Osteocyte (in vitro differentiated cells): ENCODE results near the gene PTPRS. TPM values are rescaled to one million over a fixed set of nuclear protein-coding genes. Genes with fewer than 3 reads are reported as not detected.

Source experiments
- DNase-seq: peaks from one replicate; pipeline ENCODE4 v3.0.0; 2021; ENCODE audit warnings: mixed read lengths; ENCODE audit not compliant: unreplicated experiment; ENCODE audit errors: extremely low spot score
- H3K27ac Mint-ChIP-seq: one replicate; pipeline ENCODE4 v1.8.0; 2021; ENCODE audit warnings: mild to moderate bottlenecking, mixed read lengths; ENCODE audit not compliant: unreplicated experiment
- H3K27me3 Mint-ChIP-seq: one replicate; pipeline ENCODE4 v1.8.0; 2021; ENCODE audit warnings: mixed read lengths; ENCODE audit not compliant: unreplicated experiment
- H3K36me3 Mint-ChIP-seq: one replicate; pipeline ENCODE4 v1.8.0; 2021; ENCODE audit warnings: mixed read lengths; ENCODE audit not compliant: unreplicated experiment
- H3K4me1 Mint-ChIP-seq: one replicate; pipeline ENCODE4 v1.8.0; 2021; ENCODE audit warnings: mixed read lengths; ENCODE audit not compliant: unreplicated experiment
- H3K4me3 Mint-ChIP-seq: one replicate; pipeline ENCODE4 v1.8.0; 2021; ENCODE audit warnings: mild to moderate bottlenecking, moderate library complexity, mixed read lengths; ENCODE audit not compliant: unreplicated experiment
- H3K9me3 Mint-ChIP-seq: one replicate; pipeline ENCODE4 v1.8.0; 2021; ENCODE audit warnings: mixed read lengths; ENCODE audit not compliant: unreplicated experiment
- total RNA-seq: library from RNA; stranded (reverse); gene quantifications from 2 replicates; pipeline ENCODE4 v1.2.1, GENCODE V29; 2021
- TF ChIP-seq, protein P1 (sequence below): fragments of 200-600 bp; sonication (generic); IDR thresholded peaks from 2 replicates; pipeline ENCODE4 v1.5.0; 2021; ENCODE audit warnings: antibody characterized with exemption, mild to moderate bottlenecking, moderate library complexity

Gene PTPRS
- total RNA-seq, 1 donor from 2014 or later: 185 TPM

DNA sequence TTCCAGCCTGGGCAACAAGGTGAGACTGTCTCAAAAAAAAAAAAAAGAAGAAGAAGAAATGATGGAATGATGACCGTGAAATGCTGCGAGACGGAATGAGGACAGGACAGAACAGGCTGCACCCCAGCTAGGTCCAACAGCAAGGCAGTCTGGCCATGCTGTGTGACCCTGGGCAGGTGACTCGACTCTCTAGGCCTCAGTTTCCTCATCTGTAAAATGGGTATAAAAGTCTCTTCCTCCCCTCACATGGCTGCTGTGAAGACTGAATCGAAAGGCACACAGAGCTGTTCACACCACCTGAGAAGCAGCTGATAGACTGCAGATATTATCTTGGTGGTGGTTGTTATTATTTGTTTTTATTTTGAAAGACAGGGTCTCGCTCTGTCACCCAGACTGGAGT lies 22.3 kb downstream of the PTPRS start:
- H3K4me1 Mint-ChIP-seq: peaks cover 2% of the 10 kb centered on the region
- TF ChIP-seq, protein P1, sequence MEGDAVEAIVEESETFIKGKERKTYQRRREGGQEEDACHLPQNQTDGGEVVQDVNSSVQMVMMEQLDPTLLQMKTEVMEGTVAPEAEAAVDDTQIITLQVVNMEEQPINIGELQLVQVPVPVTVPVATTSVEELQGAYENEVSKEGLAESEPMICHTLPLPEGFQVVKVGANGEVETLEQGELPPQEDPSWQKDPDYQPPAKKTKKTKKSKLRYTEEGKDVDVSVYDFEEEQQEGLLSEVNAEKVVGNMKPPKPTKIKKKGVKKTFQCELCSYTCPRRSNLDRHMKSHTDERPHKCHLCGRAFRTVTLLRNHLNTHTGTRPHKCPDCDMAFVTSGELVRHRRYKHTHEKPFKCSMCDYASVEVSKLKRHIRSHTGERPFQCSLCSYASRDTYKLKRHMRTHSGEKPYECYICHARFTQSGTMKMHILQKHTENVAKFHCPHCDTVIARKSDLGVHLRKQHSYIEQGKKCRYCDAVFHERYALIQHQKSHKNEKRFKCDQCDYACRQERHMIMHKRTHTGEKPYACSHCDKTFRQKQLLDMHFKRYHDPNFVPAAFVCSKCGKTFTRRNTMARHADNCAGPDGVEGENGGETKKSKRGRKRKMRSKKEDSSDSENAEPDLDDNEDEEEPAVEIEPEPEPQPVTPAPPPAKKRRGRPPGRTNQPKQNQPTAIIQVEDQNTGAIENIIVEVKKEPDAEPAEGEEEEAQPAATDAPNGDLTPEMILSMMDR: no peak
- no peak overlapping the region for H3K4me3 Mint-ChIP-seq
- no peaks in the 10 kb centered on the region for H3K9me3 Mint-ChIP-seq
- no peaks in the 10 kb centered on the region for H3K27me3 Mint-ChIP-seq
- peaks cover 1% of the 10 kb centered on the region for H3K36me3 Mint-ChIP-seq
- no peak for DNase-seq
- H3K27ac Mint-ChIP-seq: no peak overlapping the region

DNA sequence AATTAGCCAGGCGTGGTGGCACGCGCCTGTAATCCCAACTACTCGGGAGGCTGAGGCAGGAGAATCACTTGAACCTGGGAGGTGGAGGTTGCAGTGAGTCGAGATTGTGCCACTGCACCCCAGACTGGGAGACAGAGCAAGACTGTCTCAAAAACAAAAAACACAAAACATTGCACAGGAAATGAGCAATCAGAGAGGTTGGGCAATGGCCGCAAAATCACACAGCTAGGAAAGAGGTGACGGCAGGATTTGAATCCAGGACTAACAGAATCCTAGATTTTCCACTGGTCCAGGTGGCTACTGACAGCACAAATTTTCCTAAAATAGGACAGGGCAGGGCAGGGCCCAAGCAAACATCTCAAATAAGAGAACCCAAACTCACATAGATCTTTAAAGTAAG lies 23.3 kb downstream of the PTPRS start:
- Mint-ChIP-seq H3K27me3 (no peaks in the 10 kb centered on the region), H3K27ac (no peak overlapping the region), H3K4me1 (peaks cover 2% of the 10 kb centered on the region), H3K36me3 (no peaks in the 10 kb centered on the region), H3K9me3 (no peaks in the 10 kb centered on the region), H3K4me3 (no peak overlapping the region)
- no peak for DNase-seq
- TF ChIP-seq, protein P1: no peak

DNA sequence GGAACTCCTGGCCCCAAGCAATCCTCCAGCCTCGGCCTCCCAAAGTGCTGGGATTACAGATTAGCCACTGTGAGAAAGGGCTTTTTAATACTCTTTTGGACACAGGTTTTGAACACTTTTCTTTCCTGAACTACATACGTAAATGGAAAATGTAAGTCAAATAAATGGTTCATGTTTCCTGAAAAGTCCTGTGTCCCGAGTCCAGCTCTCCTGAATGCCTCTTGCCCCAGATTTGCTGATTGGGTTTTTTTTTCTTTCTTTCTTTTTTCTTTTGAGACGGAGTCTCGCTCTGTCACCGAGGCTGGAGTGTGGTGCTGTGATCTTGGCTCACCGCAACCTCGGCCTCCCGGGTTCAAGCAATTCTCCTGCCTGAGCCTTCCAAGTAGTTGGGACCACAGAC lies 24.5 kb downstream of the PTPRS start:
- Mint-ChIP-seq H3K36me3 (no peaks in the 10 kb centered on the region), H3K4me3 (no peak overlapping the region), H3K9me3 (no peaks in the 10 kb centered on the region), H3K27me3 (no peaks in the 10 kb centered on the region), H3K4me1 (peaks cover 2% of the 10 kb centered on the region), H3K27ac (no peak overlapping the region)
- TF ChIP-seq, protein P1: no peak
- no peak for DNase-seq

DNA sequence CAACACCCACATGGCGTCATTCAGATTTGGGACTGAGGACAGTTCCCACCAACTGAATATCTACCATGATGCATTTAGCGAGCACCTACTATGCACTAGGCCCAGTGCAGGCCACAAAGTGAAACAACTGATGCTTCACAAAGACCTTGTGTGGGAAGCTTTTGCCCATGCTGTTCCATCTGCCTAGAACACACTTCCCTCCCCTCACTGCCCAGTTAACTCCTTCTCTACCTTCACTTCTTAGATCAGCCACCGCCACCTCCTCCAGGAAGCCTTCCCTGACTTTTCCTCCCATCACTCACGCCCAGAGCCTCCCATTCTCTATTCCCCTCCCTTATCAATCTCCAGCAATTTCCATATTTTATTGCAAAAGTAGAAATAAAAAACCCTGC lies 25.7 kb downstream of the PTPRS start:
- Mint-ChIP-seq H3K36me3 (no peaks in the 10 kb centered on the region), H3K27ac (no peak overlapping the region), H3K4me3 (no peak overlapping the region), H3K4me1 (peaks cover 2% of the 10 kb centered on the region), H3K27me3 (no peaks in the 10 kb centered on the region), H3K9me3 (no peaks in the 10 kb centered on the region)
- TF ChIP-seq, protein P1: no peak
- DNase-seq: no peak

DNA sequence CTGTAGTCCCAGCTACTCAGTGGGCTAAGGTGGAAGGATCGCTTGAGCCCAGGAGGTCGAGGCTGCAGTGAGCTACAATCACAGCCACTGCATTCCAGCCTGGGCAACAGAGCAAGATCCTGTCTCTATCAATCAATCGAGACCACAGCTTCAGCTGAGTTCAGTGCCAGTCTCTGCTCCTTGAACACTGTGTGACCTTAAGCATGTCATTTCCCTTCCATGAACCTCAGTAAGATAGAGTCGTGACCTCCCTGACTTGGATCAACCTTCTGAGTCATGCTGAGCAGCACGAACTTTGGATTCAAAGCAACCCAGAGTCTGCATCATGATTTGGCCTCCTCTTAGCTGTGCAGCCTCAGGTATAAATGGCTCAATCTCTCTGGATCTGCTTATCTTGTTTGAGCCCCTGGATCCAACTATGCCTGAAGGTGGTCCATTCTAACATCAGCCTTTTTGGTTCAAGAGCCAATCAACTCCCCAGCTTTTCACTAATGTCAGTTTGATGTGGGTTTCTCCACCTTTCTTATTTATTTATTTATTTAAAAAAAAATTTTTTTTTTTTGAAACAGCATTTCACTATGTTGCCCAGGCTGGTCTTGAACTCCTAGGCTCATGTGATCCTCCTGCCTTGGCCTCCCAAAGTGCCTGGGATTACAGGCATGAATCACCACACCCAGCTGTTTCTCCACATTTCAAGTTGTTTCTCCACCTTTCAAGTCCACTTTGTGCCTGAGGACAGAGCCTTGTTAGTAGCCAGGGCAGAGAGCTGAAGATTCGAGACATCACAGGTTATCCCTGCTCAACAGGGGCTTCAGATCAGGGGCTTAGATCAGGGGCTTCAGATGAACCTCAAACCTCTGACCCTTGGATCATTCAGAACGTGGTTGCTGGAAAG lies 26.4 kb downstream of the PTPRS start:
- H3K4me1 Mint-ChIP-seq: peaks cover 2% of the 10 kb centered on the region
- no peak overlapping the region for H3K4me3 Mint-ChIP-seq
- H3K27me3 Mint-ChIP-seq: no peaks in the 10 kb centered on the region
- no peaks in the 10 kb centered on the region for H3K9me3 Mint-ChIP-seq
- H3K36me3 Mint-ChIP-seq: no peaks in the 10 kb centered on the region
- TF ChIP-seq, protein P1: no peak
- no peak for DNase-seq
- no peak overlapping the region for H3K27ac Mint-ChIP-seq
